H7 (cell line): ENCODE results near the gene GMDS. TPM values are rescaled to one million over a fixed set of nuclear protein-coding genes. Genes with fewer than 3 reads are reported as not detected.

Experiments used
- DNase-seq: peaks from one replicate; pipeline ENCODE4 v3.0.0; 2012
- H3K27me3 ChIP-seq: 2 replicates; pipeline ENCODE4 v1.6.0; 2011; ENCODE audit warnings: mild to moderate bottlenecking, low read length; ENCODE audit not compliant: control insufficient read depth, insufficient read depth
- H3K36me3 ChIP-seq: replicated peaks from 2 replicates; pipeline ENCODE4 v1.5.1; 2011; ENCODE audit warnings: low read length; ENCODE audit not compliant: control insufficient read depth, insufficient read depth
- H3K4me3 ChIP-seq: 2 replicates; pipeline ENCODE4 v1.5.1; 2011; ENCODE audit warnings: low read depth, mild to moderate bottlenecking, control low read depth, low read length, moderate library complexity; ENCODE audit not compliant: insufficient read depth
- total RNA-seq: library from RNA; depleted of rRNA; stranded (reverse); fragments of >200 nt; shearing (Covaris generic); gene quantifications from 2 replicates; pipeline ENCODE4 v1.2.3, GENCODE V29; 2014

Gene GMDS
- total RNA-seq, 1 experiment from 2014 or later, result 9.0 TPM

GRCh38 chr6:1908784-1909183 lies 336.6 kb downstream of the GMDS start:
- no peak for DNase-seq
- no peaks in the 10 kb centered on the region for H3K27me3 ChIP-seq
- no peaks in the 10 kb centered on the region for H3K36me3 ChIP-seq
- H3K4me3 ChIP-seq, result no peak overlapping the region

DNA sequence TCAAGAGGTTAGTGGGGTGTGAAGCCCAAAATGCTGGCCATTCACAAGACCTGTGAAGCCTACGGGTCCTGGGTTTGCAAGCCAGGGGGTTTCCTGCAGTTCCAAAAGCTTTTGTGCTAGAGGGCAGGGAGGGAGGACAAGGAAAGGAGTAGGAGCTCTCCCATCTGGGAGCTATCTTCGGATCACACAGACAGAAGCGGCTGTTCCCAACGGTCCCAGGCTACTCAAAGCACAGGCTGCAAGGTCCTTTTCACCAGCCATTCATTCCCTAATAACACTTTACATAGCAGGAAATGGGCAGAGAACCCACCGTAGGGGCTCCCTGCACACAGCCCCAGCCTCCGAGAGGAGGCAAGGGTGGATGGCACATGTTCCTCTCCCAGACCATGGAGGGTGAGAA lies 338.8 kb downstream of the GMDS start:
- Histone ChIP-seq H3K27me3 (no peaks in the 10 kb centered on the region), H3K36me3 (no peaks in the 10 kb centered on the region), H3K4me3 (no peak overlapping the region)
- DNase-seq, result peak; percentile 42

GRCh38 chr6:1906014-1906413 lies 339.4 kb downstream of the GMDS start:
- Histone ChIP-seq H3K27me3 (no peaks in the 10 kb centered on the region), H3K4me3 (no peak overlapping the region), H3K36me3 (no peaks in the 10 kb centered on the region)
- no peak for DNase-seq

- H3K27me3 ChIP-seq, result no peaks in the 10 kb centered on the region
- H3K4me3 ChIP-seq, result no peak overlapping the region
- H3K36me3 ChIP-seq, result no peaks in the 10 kb centered on the region
- DNase-seq, result no peak
These were observed 340.5 kb downstream of the GMDS start for GRCh38 chr6:1904898-1905297.

DNA sequence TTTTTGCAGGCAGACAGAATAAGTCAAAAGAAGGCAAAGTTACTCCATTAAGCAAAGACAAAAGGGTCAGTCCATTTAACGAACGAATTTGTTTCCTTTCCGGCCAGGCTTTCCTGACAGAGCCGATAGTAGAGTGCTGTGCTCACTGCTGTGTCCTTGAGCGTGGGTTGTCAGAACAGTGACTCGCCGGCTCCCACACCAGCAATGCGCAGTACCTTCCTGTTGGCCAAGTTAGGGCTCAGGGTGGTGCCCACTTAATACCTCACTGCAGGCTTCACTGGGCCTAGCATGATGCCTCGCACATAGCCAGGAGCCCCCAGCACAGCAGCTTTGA lies 341.0 kb downstream of the GMDS start:
- Histone ChIP-seq H3K36me3 (no peaks in the 10 kb centered on the region), H3K27me3 (no peaks in the 10 kb centered on the region), H3K4me3 (no peak overlapping the region)
- no peak for DNase-seq

DNA sequence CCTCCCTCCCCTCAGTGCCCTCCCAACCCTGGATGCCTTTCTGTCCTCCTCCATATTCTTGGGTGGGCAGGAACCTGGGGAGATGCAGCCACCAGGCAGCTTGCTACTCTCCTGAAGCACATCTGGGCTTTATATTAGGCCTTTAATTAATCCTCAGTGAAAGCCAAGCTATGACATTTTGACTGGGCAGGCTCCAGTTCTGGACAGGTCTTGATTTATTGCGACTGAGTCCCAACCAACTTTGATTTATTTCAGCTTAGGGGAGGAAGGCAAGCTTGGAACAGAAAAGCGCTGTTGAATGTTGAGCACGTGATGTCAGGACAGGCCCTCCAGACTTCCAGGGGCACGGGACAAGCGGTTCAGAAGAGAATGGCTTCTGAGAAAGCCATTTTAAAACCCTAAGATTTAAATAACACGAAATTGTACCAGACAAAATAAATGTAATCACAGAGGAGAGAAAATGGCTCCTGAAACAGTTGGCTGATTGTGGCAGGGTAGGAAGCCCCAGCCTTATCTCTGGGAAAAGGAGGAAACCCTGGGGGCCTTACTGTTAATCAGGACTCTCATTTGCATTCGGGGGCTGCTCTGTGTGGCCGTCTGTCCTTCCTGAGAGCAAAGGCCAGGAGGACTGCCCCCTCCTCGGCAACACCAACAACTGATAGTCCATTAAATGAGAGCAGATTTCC lies 341.5 kb downstream of the GMDS start:
- H3K4me3 ChIP-seq, result no peak overlapping the region
- no peak for DNase-seq

DNA sequence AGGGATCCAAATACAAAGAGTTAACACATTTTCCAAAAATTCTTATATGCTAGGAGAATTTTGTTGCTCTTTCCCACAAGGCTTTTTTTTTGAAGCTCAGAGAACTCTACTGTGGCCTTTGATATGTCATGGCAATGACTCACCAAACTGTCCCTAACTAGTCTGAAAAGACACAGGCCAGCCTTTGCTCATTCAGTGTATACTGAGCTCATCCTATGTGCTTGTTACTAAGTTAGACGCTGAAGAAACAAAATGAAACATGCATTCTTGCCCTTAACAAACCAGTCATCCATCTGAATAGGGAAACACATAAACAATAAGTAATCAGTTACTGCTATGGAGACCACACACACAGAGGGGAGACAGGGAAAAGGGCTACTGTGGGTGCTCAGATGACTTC lies 343.8 kb downstream of the GMDS start:
- no peaks in the 10 kb centered on the region for H3K36me3 ChIP-seq
- DNase-seq, result no peak
- H3K4me3 ChIP-seq, result no peak overlapping the region
- no peaks in the 10 kb centered on the region for H3K27me3 ChIP-seq

More for the DNA sequence above, 341.5 kb downstream of the GMDS start:
- no peaks in the 10 kb centered on the region for H3K36me3 ChIP-seq
- H3K27me3 ChIP-seq, result no peaks in the 10 kb centered on the region

GRCh38 chr6:1896897-1897296 lies 348.5 kb downstream of the GMDS start:
- DNase-seq, result no peak
- H3K4me3 ChIP-seq, result no peak overlapping the region

DNA sequence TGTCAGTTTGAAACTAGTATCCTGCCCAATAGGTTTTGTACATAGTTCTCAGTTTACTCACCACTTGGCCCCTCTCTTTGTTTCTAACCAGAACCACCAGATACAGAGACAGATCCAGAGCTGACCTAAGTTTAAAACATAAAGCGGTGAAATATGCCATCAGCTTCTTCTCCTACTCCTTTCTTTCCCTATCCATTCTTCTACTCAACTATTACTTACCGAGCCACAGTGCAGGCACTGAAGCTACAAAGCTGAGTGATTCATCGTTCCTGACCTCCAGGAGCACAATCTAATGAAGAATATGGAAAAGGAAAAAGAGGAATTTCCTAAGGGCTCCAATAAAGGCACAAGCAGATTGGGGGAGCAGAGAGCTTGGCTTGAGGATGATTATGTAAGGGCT lies 349.7 kb downstream of the GMDS start:
- H3K27me3 ChIP-seq, result no peaks in the 10 kb centered on the region
- no peak for DNase-seq
- no peak overlapping the region for H3K4me3 ChIP-seq
- H3K36me3 ChIP-seq, result no peaks in the 10 kb centered on the region

More at GRCh38 chr6:1896897-1897296, 348.5 kb downstream of the GMDS start:
- Histone ChIP-seq H3K36me3 (no peaks in the 10 kb centered on the region), H3K27me3 (no peaks in the 10 kb centered on the region)

- Histone ChIP-seq H3K4me3 (no peak overlapping the region), H3K27me3 (no peaks in the 10 kb centered on the region), H3K36me3 (no peaks in the 10 kb centered on the region)
- no peak for DNase-seq
These were observed 350.5 kb downstream of the GMDS start for GRCh38 chr6:1894954-1895353.

DNA sequence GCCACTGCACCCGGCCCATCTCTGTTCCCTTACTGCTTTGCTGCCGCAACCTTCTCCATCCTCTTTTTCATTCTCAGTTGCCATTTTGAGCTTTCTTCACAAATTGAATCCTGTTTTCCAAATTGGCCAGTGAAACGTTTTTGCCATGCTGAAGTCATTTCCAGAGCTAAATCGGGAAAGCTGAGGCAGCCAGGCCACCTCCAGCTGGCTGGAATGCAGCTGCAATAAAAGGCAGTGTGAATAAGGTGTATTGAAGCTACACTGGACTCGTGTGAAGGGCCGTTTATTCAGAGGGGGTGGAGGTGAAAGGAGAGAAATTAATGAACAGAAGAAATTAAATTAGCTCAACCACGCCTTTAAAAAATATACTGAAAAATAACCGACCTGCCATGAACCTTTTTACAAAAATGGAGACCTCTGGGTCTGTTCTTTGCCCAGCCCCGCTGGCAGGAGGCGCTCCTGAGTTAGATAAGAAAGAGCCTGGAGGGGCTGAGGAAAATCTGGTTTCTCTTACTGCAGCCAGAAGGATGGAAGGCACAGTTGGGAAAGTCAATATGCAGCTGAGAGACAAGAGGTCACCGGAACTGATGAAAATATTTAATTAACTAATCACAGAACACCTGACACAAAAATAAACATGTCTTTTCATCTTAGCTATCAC lies 351.8 kb downstream of the GMDS start:
- Histone ChIP-seq H3K36me3 (no peaks in the 10 kb centered on the region), H3K27me3 (no peaks in the 10 kb centered on the region), H3K4me3 (no peak overlapping the region)
- DNase-seq, result peak; percentile 64

GRCh38 chr6:1892716-1893115 lies 352.7 kb downstream of the GMDS start:
- no peak overlapping the region for H3K4me3 ChIP-seq
- no peaks in the 10 kb centered on the region for H3K27me3 ChIP-seq

GRCh38 chr6:1890987-1891386 lies 354.4 kb downstream of the GMDS start:
- Histone ChIP-seq H3K4me3 (no peak overlapping the region), H3K36me3 (no peaks in the 10 kb centered on the region), H3K27me3 (no peaks in the 10 kb centered on the region)
- no peak for DNase-seq

More at GRCh38 chr6:1892716-1893115, 352.7 kb downstream of the GMDS start:
- no peak for DNase-seq
- H3K36me3 ChIP-seq, result no peaks in the 10 kb centered on the region

GRCh38 chr6:1890071-1890470 lies 355.3 kb downstream of the GMDS start:
- Histone ChIP-seq H3K36me3 (no peaks in the 10 kb centered on the region), H3K27me3 (no peaks in the 10 kb centered on the region), H3K4me3 (no peak overlapping the region)
- DNase-seq, result no peak

GRCh38 chr6:1885576-1886011 lies 359.8 kb downstream of the GMDS start:
- no peak overlapping the region for H3K4me3 ChIP-seq
- no peak for DNase-seq
- H3K27me3 ChIP-seq, result no peaks in the 10 kb centered on the region
- H3K36me3 ChIP-seq, result no peaks in the 10 kb centered on the region
